Measurements from ENCODE around the gene MAPKAPK2.
A peak's percentile ranks its signal among the peaks of the same experiment; 100 is the strongest.

The MAPKAPK2 gene

DNA sequence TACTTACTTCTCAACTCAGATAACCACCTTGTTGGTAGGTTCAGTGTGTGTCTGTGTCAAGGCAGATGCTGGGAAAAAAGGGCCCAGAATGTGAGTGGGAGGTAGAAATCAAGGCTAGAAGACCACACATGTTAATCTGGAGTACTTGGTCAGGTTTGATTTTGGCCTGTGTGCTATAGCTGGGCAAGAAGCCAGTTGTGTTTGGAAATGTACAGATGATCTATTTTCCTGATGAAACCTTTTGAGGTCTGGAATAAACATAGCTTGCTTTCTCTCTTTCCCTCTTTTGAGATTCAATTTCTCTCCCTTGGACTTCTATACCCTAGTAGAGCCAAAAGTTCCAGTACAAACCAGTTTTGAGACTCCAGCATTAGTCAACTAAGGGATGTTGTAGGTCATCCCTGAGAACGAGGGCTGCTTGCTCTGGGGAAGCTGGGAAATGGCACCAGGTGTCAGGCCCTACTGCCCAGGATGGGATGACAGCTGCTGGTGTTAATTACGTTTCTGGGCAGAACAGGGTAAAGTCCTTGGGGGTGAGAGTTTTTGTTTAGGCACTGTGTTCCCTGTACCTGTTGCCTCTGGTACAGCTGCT is 15.8 kb downstream of the MAPKAPK2 start (continued):
- TF ChIP-seq ZNF600 (tag by site-specific recombination; IDR thresholded peaks at IDR 0.05) (0 out of 2 replicates have a peak, but pooled peaks have one; percentile 17), MYNN (tag by site-specific recombination; IDR thresholded peaks at IDR 0.05; ENCODE audit: borderline replicate concordance) (no peak), ZBTB20 (tag by site-specific recombination; IDR thresholded peaks at IDR 0.05) (no peak), ZBTB17 (tag by site-specific recombination; IDR thresholded peaks at IDR 0.05) (0 out of 2 replicates have a peak, but pooled peaks have one; percentile 18), SCRT1 (tag by site-specific recombination; IDR thresholded peaks at IDR 0.05; ENCODE audit: borderline replicate concordance) (peak; percentile 40; the same call in 1 of the 2 replicates), ZNF302 (tag by site-specific recombination; IDR thresholded peaks at IDR 0.05; ENCODE audit: low read depth) (no peak), HOXD13 (CRISPR knock-in tag; IDR thresholded peaks at IDR 0.05; ENCODE audit: borderline replicate concordance) (no peak), FEZF1 (tag by site-specific recombination; IDR thresholded peaks at IDR 0.05) (no peak), AEBP2 (tag by site-specific recombination; IDR thresholded peaks at IDR 0.05; ENCODE audit: borderline replicate concordance) (no peak), ZNF768 (tag by site-specific recombination; IDR thresholded peaks at IDR 0.05) (no peak), ZSCAN23 (tag by site-specific recombination; IDR thresholded peaks at IDR 0.05) (no peak), SP3 (tag by site-specific recombination; IDR thresholded peaks at IDR 0.05) (no peak), ZNF311 (tag by site-specific recombination; IDR thresholded peaks at IDR 0.05; ENCODE audit: borderline replicate concordance) (no peak), OSR2 (tag by site-specific recombination; IDR thresholded peaks at IDR 0.05) (no peak), TCF7L2 (IDR thresholded peaks at IDR 0.05; ENCODE audit: borderline replicate concordance, low read depth, low read length) (no peak)
- TF ChIP-seq, protein P1, sequence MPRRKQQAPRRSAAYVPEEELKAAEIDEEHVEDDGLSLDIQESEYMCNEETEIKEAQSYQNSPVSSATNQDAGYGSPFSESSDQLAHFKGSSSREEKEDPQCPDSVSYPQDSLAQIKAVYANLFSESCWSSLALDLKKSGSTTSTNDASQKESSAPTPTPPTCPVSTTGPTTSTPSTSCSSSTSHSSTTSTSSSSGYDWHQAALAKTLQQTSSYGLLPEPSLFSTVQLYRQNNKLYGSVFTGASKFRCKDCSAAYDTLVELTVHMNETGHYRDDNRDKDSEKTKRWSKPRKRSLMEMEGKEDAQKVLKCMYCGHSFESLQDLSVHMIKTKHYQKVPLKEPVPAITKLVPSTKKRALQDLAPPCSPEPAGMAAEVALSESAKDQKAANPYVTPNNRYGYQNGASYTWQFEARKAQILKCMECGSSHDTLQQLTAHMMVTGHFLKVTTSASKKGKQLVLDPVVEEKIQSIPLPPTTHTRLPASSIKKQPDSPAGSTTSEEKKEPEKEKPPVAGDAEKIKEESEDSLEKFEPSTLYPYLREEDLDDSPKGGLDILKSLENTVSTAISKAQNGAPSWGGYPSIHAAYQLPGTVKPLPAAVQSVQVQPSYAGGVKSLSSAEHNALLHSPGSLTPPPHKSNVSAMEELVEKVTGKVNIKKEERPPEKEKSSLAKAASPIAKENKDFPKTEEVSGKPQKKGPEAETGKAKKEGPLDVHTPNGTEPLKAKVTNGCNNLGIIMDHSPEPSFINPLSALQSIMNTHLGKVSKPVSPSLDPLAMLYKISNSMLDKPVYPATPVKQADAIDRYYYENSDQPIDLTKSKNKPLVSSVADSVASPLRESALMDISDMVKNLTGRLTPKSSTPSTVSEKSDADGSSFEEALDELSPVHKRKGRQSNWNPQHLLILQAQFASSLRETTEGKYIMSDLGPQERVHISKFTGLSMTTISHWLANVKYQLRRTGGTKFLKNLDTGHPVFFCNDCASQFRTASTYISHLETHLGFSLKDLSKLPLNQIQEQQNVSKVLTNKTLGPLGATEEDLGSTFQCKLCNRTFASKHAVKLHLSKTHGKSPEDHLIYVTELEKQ (tag by site-specific recombination; IDR thresholded peaks at IDR 0.05; ENCODE audit: borderline replicate concordance), result no peak
- TF ChIP-seq, protein P2, sequence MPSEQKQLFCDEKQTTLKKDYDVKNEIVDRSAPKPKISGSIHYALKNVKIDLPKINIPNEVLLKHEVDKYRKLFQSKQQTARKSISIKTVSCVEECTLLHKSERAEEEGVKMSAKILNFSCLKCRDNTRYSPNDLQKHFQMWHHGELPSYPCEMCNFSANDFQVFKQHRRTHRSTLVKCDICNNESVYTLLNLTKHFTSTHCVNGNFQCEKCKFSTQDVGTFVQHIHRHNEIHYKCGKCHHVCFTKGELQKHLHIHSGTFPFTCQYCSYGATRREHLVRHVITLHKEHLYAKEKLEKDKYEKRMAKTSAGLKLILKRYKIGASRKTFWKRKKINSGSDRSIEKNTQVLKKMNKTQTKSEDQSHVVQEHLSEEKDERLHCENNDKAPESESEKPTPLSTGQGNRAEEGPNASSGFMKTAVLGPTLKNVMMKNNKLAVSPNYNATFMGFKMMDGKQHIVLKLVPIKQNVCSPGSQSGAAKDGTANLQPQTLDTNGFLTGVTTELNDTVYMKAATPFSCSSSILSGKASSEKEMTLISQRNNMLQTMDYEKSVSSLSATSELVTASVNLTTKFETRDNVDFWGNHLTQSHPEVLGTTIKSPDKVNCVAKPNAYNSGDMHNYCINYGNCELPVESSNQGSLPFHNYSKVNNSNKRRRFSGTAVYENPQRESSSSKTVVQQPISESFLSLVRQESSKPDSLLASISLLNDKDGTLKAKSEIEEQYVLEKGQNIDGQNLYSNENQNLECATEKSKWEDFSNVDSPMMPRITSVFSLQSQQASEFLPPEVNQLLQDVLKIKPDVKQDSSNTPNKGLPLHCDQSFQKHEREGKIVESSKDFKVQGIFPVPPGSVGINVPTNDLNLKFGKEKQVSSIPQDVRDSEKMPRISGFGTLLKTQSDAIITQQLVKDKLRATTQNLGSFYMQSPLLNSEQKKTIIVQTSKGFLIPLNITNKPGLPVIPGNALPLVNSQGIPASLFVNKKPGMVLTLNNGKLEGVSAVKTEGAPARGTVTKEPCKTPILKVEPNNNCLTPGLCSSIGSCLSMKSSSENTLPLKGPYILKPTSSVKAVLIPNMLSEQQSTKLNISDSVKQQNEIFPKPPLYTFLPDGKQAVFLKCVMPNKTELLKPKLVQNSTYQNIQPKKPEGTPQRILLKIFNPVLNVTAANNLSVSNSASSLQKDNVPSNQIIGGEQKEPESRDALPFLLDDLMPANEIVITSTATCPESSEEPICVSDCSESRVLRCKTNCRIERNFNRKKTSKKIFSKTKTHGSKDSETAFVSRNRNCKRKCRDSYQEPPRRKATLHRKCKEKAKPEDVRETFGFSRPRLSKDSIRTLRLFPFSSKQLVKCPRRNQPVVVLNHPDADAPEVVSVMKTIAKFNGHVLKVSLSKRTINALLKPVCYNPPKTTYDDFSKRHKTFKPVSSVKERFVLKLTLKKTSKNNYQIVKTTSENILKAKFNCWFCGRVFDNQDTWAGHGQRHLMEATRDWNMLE (tag by site-specific recombination; conservative IDR thresholded peaks at IDR 0.05; ENCODE audit: low read depth), result no peak
- TF ChIP-seq, protein P3, sequence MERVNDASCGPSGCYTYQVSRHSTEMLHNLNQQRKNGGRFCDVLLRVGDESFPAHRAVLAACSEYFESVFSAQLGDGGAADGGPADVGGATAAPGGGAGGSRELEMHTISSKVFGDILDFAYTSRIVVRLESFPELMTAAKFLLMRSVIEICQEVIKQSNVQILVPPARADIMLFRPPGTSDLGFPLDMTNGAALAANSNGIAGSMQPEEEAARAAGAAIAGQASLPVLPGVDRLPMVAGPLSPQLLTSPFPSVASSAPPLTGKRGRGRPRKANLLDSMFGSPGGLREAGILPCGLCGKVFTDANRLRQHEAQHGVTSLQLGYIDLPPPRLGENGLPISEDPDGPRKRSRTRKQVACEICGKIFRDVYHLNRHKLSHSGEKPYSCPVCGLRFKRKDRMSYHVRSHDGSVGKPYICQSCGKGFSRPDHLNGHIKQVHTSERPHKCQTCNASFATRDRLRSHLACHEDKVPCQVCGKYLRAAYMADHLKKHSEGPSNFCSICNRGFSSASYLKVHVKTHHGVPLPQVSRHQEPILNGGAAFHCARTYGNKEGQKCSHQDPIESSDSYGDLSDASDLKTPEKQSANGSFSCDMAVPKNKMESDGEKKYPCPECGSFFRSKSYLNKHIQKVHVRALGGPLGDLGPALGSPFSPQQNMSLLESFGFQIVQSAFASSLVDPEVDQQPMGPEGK (tag by site-specific recombination; IDR thresholded peaks at IDR 0.05), result no peak

Data from HEK293 (cell line).